ENCODE results near the gene CEND1.
A peak's percentile ranks its signal among the peaks of the same experiment; 100 is the strongest.

Gene CEND1

DNA sequence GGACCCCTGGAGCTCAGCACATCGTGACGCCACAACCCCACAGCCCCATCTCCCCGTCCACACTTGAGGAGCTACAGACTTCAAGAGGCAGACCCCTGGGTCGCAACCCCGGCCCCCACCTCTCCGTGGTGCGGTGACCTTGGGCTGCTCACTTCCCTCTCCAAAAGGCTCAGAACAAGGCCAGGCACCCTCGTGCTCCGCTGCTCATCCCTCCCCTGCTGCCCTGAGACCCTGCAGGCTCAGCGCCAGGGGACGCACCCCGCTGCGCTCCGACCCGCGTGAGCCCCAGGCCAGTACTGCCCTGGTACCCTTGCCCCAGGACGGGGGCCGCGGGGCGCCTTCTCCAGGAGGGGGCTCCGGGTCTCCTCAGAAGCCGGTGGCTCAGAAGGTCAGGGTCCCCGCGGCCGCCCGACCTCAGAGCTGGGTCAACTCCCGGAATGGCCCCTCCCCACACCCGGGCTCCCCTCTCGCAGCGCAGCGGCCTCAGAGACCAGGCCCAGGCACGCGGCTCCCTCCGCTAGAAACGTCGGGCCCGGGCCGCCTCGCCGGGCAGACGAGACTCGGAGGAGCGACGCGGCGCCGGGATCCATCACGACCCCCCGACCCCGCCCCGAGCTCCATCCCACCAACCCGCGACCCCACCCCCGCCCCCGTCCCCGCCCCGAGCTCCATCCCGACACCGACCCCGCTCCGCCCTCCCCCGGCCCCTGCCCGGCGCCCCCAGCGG is 13.2 kb downstream of the CEND1 start:
- no peaks in the 10 kb centered on the region for H3K36me3 Mint-ChIP-seq
- no peaks in the 10 kb centered on the region for H3K9me3 Mint-ChIP-seq
- ATAC-seq (ENCODE audit: low read depth) (peak; percentile 48), DNase-seq (ENCODE audit: low spot score in 2 of 2) (no peak)
- H3K4me1 Mint-ChIP-seq = peaks cover 8% of the 10 kb centered on the region
- H3K4me3 Mint-ChIP-seq = peak overlapping the region; percentile 81
- no peaks in the 10 kb centered on the region for H3K27me3 Mint-ChIP-seq
- H3K27ac Mint-ChIP-seq = no peak overlapping the region

- Mint-ChIP-seq H3K27ac (no peak overlapping the region), H3K4me3 (peak overlapping the region; percentile 81), H3K9me3 (no peaks in the 10 kb centered on the region), H3K27me3 (no peaks in the 10 kb centered on the region), H3K36me3 (no peaks in the 10 kb centered on the region), H3K4me1 (peaks cover 8% of the 10 kb centered on the region)
- ATAC-seq (ENCODE audit: low read depth) = no peak
- DNase-seq (ENCODE audit: low spot score in 2 of 2) = no peak
Observed at GRCh38 chr11:776263-776560, 13.7 kb downstream of the CEND1 start.

DNA sequence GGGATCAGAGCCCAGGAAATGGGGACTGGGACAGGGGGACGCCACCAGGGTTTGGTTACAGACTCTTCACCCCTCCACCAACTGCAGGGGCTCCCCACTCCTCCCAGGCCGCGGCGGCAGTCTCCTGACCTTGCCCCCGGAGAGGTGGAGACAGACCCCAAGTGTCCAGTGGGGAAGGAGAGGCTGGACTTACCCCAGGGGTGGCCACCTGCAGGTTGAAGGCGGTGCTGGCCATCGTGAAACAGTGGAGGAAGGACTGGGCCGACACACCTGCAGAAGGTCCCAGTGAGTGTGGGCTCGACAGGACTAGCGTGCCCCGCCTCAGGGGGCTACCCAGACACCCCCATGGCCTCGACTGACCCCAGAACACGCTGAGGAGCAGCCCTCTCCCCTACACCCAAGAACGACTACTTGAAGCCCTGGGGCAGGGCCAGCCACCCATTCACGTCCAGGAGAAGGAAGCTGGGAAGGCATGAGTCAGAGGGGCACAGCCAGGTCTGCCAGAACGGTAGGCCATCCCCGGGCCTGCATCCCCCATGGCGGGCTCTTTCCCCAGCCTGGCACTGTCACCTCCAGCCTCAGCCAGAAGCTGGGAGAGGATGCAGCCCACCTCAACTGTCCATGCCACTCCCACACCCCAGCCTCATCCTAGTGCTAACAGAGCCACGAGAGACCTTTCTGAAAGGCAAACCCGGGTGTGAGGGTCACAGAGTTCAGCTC is 14.9 kb downstream of the CEND1 start:
- Mint-ChIP-seq H3K36me3 (no peaks in the 10 kb centered on the region), H3K4me1 (peaks cover 8% of the 10 kb centered on the region), H3K27ac (no peak overlapping the region), H3K9me3 (no peaks in the 10 kb centered on the region), H3K27me3 (no peaks in the 10 kb centered on the region), H3K4me3 (peak overlapping the region; percentile 53)
- DNase-seq (ENCODE audit: low spot score in 2 of 2) (no peak), ATAC-seq (ENCODE audit: low read depth) (no peak)

DNA sequence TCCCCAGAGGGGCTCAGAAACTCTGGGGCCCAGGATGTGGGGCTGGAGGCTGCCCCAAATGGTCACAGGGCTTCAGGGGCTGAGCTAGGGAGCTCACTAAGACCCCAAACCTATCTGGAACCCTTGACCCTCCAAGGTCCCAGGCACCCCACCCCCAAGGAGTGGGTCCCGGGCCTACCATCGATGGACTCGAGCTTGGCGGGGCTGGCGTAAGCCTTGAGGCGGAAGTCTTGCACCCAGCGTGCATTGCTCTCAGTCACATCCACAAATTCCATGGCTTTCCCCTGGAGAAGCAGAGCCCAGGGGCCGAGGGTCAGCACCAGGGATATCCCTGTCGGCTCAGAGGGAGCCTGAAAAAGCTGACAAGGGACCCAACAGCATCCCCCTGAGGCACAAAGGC is 16.1 kb downstream of the CEND1 start:
- no peaks in the 10 kb centered on the region for H3K27me3 Mint-ChIP-seq
- ATAC-seq (ENCODE audit: low read depth) (no peak), DNase-seq (ENCODE audit: low spot score in 2 of 2) (no peak)
- H3K4me3 Mint-ChIP-seq = no peak overlapping the region
- H3K4me1 Mint-ChIP-seq = peaks cover 7% of the 10 kb centered on the region
- no peaks in the 10 kb centered on the region for H3K36me3 Mint-ChIP-seq
- H3K27ac Mint-ChIP-seq = no peak overlapping the region
- no peaks in the 10 kb centered on the region for H3K9me3 Mint-ChIP-seq

DNA sequence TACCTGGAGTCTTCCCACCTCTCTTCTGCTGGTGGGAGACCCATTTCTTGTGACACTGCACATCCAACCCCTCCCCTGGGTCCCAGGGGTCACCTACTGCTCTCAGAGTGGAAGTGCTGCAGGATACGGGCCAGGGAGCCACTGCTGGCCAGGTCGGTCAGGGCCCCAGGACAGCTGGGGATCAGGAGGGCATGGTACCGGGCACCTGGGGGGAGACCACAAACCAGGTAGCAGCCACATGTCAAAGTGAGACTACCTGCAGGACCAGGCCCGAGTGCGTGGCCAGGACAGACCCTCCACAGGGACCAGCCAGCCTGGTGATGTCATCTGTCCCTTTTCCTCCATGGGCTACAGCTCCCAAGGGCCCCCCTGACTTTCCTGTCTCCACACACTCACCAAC is 16.5 kb downstream of the CEND1 start:
- Mint-ChIP-seq H3K36me3 (no peaks in the 10 kb centered on the region), H3K27me3 (no peaks in the 10 kb centered on the region), H3K9me3 (no peaks in the 10 kb centered on the region), H3K4me1 (peaks cover 6% of the 10 kb centered on the region), H3K27ac (no peak overlapping the region), H3K4me3 (no peak overlapping the region)
- DNase-seq (ENCODE audit: low spot score in 2 of 2) (no peak), ATAC-seq (ENCODE audit: low read depth) (no peak)

DNA sequence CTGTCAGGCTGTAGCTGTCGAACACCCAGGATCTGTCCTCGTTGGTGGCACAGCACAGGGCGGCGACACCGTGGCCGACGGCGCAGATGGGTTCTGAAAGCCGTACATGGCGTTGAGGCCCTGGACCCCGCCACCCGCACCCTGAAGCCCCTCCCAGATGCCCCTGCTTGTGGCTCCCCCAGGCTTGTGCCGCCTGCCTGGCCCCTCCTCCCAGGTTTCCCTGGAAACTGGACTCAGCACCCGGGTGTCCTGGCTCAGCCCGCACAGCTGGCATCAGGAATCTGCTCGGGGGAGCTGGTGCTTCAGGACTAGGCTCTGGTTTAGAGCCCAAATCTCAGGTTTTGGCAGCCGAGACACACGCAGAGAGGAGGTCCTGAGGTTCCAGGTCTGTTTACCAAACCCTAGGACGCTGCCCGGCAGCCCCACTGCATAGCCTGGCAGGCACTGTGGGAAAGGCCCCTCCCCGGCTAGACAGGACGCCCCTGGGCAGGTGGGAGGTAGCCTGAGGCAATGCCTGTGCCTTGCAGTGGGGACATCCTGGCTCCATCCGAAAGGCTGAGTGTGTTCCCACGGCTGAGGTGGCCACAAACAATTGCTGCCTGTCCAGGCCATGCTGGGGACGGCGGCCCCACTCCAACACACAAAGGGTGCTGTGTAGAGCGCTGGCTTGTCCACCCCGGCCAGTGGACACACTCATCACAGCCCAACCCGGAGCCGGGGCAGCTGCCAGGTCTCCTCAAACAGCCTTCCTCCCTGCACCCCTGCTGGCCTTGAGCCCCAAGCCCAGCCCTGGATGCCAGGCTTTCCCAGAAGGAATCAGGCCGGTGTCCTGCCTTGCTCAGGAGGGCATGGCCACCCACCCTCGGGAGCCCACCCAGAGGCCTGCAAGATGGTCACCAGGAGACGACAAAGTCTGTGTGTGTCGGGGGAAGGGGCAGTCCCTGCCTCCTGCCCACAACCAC is 17.2 kb downstream of the CEND1 start:
- H3K4me3 Mint-ChIP-seq = no peak overlapping the region
- no peak for ATAC-seq (ENCODE audit: low read depth)
- DNase-seq (ENCODE audit: low spot score in 2 of 2) = no peak
- H3K4me1 Mint-ChIP-seq = peaks cover 6% of the 10 kb centered on the region
- no peaks in the 10 kb centered on the region for H3K9me3 Mint-ChIP-seq
- H3K27me3 Mint-ChIP-seq = no peaks in the 10 kb centered on the region
- no peak overlapping the region for H3K27ac Mint-ChIP-seq
- H3K36me3 Mint-ChIP-seq = no peaks in the 10 kb centered on the region

GRCh38 chr11:771617-772204 is 18.2 kb downstream of the CEND1 start:
- no peaks in the 10 kb centered on the region for H3K27me3 Mint-ChIP-seq
- H3K4me3 Mint-ChIP-seq = no peak overlapping the region
- H3K4me1 Mint-ChIP-seq = peaks cover 6% of the 10 kb centered on the region
- ATAC-seq (ENCODE audit: low read depth) (no peak), DNase-seq (ENCODE audit: low spot score in 2 of 2) (no peak)
- no peak overlapping the region for H3K27ac Mint-ChIP-seq
- no peaks in the 10 kb centered on the region for H3K9me3 Mint-ChIP-seq
- no peaks in the 10 kb centered on the region for H3K36me3 Mint-ChIP-seq

GRCh38 chr11:770642-771616 is 19.0 kb downstream of the CEND1 start:
- Mint-ChIP-seq H3K9me3 (no peaks in the 10 kb centered on the region), H3K4me3 (no peak overlapping the region), H3K36me3 (no peaks in the 10 kb centered on the region), H3K27ac (no peak overlapping the region), H3K4me1 (peaks cover 2% of the 10 kb centered on the region), H3K27me3 (no peaks in the 10 kb centered on the region)
- ATAC-seq (ENCODE audit: low read depth) (no peak), DNase-seq (ENCODE audit: low spot score in 2 of 2) (no peak)

DNA sequence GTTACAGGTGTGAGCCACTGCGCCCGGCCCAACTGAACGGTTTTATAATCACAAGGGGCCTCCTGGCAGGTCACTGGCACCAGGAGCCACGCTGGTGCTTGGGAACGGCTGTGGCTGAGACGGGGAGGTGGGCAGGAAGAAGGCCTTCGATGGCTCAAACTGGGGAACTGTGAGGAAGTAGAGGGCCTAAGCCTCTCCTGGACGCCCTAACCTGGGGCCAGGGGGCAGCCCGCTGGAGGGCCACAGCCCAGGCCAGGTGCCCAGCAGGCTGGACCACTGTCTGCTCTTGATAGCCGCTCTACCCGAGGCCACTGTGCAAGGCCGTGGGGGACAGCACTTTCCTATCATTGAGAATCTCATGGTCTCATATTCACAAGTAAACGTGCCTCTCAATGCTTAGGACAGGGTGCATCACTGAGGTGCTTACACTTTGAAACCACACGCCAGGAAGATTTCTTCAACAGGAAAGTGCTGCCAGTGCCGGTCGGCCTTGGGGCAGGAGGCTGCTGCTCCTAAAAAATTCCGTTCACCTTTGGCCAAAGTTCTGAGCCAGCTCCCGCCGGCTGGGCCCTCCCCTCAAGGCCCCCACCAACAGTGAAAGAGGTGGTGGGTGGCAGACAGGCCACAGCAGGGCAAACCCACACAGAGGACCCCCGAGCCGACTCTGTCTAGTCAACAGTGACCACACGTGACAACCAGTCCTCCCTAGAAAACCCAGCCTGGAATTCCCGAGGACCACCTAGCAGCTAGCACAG is 19.8 kb downstream of the CEND1 start:
- DNase-seq (ENCODE audit: low spot score in 2 of 2) = no peak

GRCh38 chr11:767238-767637 is 22.7 kb downstream of the CEND1 start:
- ATAC-seq (ENCODE audit: low read depth) (no peak), DNase-seq (ENCODE audit: low spot score in 2 of 2) (no peak)
- no peak overlapping the region for H3K4me3 Mint-ChIP-seq
- H3K27ac Mint-ChIP-seq = no peak overlapping the region
- peaks cover 2% of the 10 kb centered on the region for H3K36me3 Mint-ChIP-seq
- H3K27me3 Mint-ChIP-seq = no peaks in the 10 kb centered on the region
- H3K4me1 Mint-ChIP-seq = no peaks in the 10 kb centered on the region
- H3K9me3 Mint-ChIP-seq = no peaks in the 10 kb centered on the region

More for the DNA sequence above, 19.8 kb downstream of the CEND1 start:
- Mint-ChIP-seq H3K4me1 (no peaks in the 10 kb centered on the region), H3K36me3 (no peaks in the 10 kb centered on the region), H3K4me3 (no peak overlapping the region), H3K9me3 (no peaks in the 10 kb centered on the region), H3K27ac (no peak overlapping the region), H3K27me3 (no peaks in the 10 kb centered on the region)
- ATAC-seq (ENCODE audit: low read depth) = no peak

GRCh38 chr11:766936-767210 is 23.0 kb downstream of the CEND1 start:
- ATAC-seq (ENCODE audit: low read depth) = no peak

DNA sequence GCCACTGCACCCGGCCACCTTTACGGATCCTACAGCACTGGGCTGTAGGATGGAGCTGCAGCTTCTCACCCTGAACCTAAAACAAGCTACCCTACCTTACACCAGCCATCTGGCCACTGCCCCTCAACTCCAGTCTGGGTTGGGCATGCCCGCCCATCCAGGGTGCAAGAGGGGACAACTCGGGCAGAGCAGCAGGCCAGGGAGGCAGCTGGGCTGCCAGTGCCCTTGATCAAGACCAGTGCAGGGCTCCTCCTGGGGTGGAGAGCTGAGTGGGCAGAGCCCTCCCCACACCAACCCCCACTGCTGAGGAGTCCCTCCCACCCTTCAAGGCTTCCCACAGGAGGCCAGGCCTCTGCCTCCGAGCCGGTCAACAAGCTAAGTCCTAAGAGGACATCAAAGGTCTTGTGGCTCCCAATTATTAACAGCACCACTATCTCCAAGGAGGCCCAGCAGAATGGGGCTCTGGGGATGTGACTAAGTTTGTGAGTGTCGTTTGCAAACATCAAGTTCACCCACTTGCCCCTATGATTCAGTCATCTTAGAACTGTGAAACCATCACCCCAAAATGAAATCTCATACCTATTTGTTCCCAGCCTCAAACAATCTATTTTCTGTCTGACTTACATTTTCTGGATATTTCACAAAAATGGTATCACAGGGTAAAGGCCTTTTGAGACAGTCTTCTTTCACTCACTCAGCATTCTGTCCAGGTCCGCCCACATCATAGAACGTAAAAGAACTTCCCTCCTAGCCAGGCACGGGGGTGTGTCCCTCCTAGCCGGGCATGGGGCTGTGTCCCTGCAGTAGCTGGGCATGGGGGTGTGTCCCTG is 23.6 kb downstream of the CEND1 start:
- no peak overlapping the region for H3K4me3 Mint-ChIP-seq
- no peaks in the 10 kb centered on the region for H3K27me3 Mint-ChIP-seq
- ATAC-seq (ENCODE audit: low read depth) (no peak), DNase-seq (ENCODE audit: low spot score in 2 of 2) (no peak)
- no peak overlapping the region for H3K27ac Mint-ChIP-seq
- no peaks in the 10 kb centered on the region for H3K9me3 Mint-ChIP-seq
- H3K36me3 Mint-ChIP-seq = peaks cover 5% of the 10 kb centered on the region
- H3K4me1 Mint-ChIP-seq = no peaks in the 10 kb centered on the region

More at GRCh38 chr11:766936-767210, 23.0 kb downstream of the CEND1 start:
- H3K4me1 Mint-ChIP-seq = no peaks in the 10 kb centered on the region
- H3K4me3 Mint-ChIP-seq = no peak overlapping the region
- H3K9me3 Mint-ChIP-seq = no peaks in the 10 kb centered on the region
- DNase-seq (ENCODE audit: low spot score in 2 of 2) = no peak
- no peaks in the 10 kb centered on the region for H3K27me3 Mint-ChIP-seq
- no peak overlapping the region for H3K27ac Mint-ChIP-seq
- H3K36me3 Mint-ChIP-seq = peaks cover 2% of the 10 kb centered on the region

All from memory B cell (primary cell).